HL-60/S4 (cell line): ENCODE results near the gene MYOZ3.

ENCODE experiments used
- in situ Hi-C: fragments of 300-500 bp; cut with MboI; formaldehyde crosslinking; loops from 2 replicates; pipeline ENCODE4 v1.14.3; 2022; ENCODE audit warnings: low sequenced_read_pairs

The MYOZ3 gene

GRCh38 chr5:150661086-150661485 lies at the start of gene MYOZ3:
MYOZ3 (plus strand) TSS chr5:150661251; CDS start chr5:150662942, 1,691 bp downstream.
- in situ Hi-C loops = no loop called here

GRCh38 chr5:150612405-150612804 lies 48.6 kb upstream of the MYOZ3 start:
- in situ Hi-C loops = no loop called here

GRCh38 chr5:150612905-150613670 lies 48.0 kb upstream of the MYOZ3 start:
- in situ Hi-C loops = no loop called here

GRCh38 chr5:150613991-150614660 lies 46.9 kb upstream of the MYOZ3 start:
- in situ Hi-C loops = no loop called here

- in situ Hi-C loops = no loop called here
Observed at GRCh38 chr5:150614661-150615060, 46.4 kb upstream of the MYOZ3 start.

GRCh38 chr5:150615141-150615699 lies 45.8 kb upstream of the MYOZ3 start:
- in situ Hi-C loops = no loop called here

GRCh38 chr5:150616024-150616470 lies 45.0 kb upstream of the MYOZ3 start:
- in situ Hi-C loops = no loop called here

- in situ Hi-C loops = no loop called here
Observed at GRCh38 chr5:150616506-150616905, 44.5 kb upstream of the MYOZ3 start.

- in situ Hi-C loops = no loop called here
Observed at GRCh38 chr5:150618163-150618562, 42.9 kb upstream of the MYOZ3 start.

GRCh38 chr5:150618588-150619281 lies 42.3 kb upstream of the MYOZ3 start:
- in situ Hi-C loops = no loop called here

- in situ Hi-C loops = no loop called here
Observed at GRCh38 chr5:150619359-150620230, 41.5 kb upstream of the MYOZ3 start.

GRCh38 chr5:150621301-150621700 lies 39.8 kb upstream of the MYOZ3 start:
- in situ Hi-C loops = no loop called here

- in situ Hi-C loops = no loop called here
Observed at GRCh38 chr5:150622157-150622556, 38.9 kb upstream of the MYOZ3 start.

- in situ Hi-C loops = no loop called here
Observed at GRCh38 chr5:150623152-150623877, 37.7 kb upstream of the MYOZ3 start.

GRCh38 chr5:150623878-150624216 lies 37.2 kb upstream of the MYOZ3 start:
- in situ Hi-C loops = no loop called here

GRCh38 chr5:150624334-150625163 lies 36.5 kb upstream of the MYOZ3 start:
- in situ Hi-C loops = no loop called here

- in situ Hi-C loops = no loop called here
Observed at GRCh38 chr5:150625164-150625535, 35.9 kb upstream of the MYOZ3 start.

- in situ Hi-C loops = no loop called here
Observed at GRCh38 chr5:150625831-150626746, 35.0 kb upstream of the MYOZ3 start.
